ENCODE measurements around the gene FRYL. TPM values are rescaled to one million over a fixed set of nuclear protein-coding genes. Genes with fewer than 3 reads are reported as not detected.

Gene FRYL
- total RNA-seq, 3 donors from 2014 or later, result 70.9 to 112 (median 86.2) TPM

- H3K27ac ChIP-seq, result no peak overlapping the region
- H3K4me1 ChIP-seq, result no peaks in the 10 kb centered on the region
- no peak overlapping the region for H3K4me3 ChIP-seq
- H3K9me3 ChIP-seq, result no peaks in the 10 kb centered on the region
- intact Hi-C loops (cut with DNase I; ENCODE audit: low total_unique reads), result no loop called here
- TF ChIP-seq POLR2A (IDR thresholded peaks at IDR 0.05), result no peak
- no peak for TF ChIP-seq POLR2AphosphoS5 (IDR thresholded peaks at IDR 0.05)
- no peak for TF ChIP-seq CTCF (IDR thresholded peaks at IDR 0.05)
- H3K27me3 ChIP-seq, result no peaks in the 10 kb centered on the region
- H3K36me3 ChIP-seq, result no peaks in the 10 kb centered on the region
- no peak for DNase-seq (ENCODE audit: low spot score in 2 of 2)
Observed at GRCh38 chr4:48670587-48670986, 109.5 kb downstream of the FRYL start.

GRCh38 chr4:48669086-48669485 lies 111.0 kb downstream of the FRYL start:
- no peaks in the 10 kb centered on the region for H3K27me3 ChIP-seq
- no peak for TF ChIP-seq POLR2A (IDR thresholded peaks at IDR 0.05)
- no peak for TF ChIP-seq POLR2AphosphoS5 (IDR thresholded peaks at IDR 0.05)
- TF ChIP-seq CTCF (IDR thresholded peaks at IDR 0.05), result no peak
- no peaks in the 10 kb centered on the region for H3K4me1 ChIP-seq
- H3K36me3 ChIP-seq, result no peaks in the 10 kb centered on the region
- intact Hi-C loops (cut with DNase I; ENCODE audit: low total_unique reads), result no loop called here
- H3K9me3 ChIP-seq, result no peaks in the 10 kb centered on the region
- no peak overlapping the region for H3K27ac ChIP-seq
- no peak overlapping the region for H3K4me3 ChIP-seq
- no peak for DNase-seq (ENCODE audit: low spot score in 2 of 2)

- TF ChIP-seq POLR2A (IDR thresholded peaks at IDR 0.05) (no peak), CTCF (IDR thresholded peaks at IDR 0.05) (no peak), POLR2AphosphoS5 (IDR thresholded peaks at IDR 0.05) (no peak)
- Histone ChIP-seq H3K27ac (no peak overlapping the region), H3K9me3 (no peaks in the 10 kb centered on the region), H3K4me1 (no peaks in the 10 kb centered on the region), H3K4me3 (no peak overlapping the region), H3K36me3 (no peaks in the 10 kb centered on the region), H3K27me3 (no peaks in the 10 kb centered on the region)
- intact Hi-C loops (cut with DNase I; ENCODE audit: low total_unique reads), result no loop called here
- DNase-seq (ENCODE audit: low spot score in 2 of 2), result no peak
Observed at GRCh38 chr4:48668254-48669017, 111.6 kb downstream of the FRYL start.

GRCh38 chr4:48667148-48667547 lies 112.9 kb downstream of the FRYL start:
- DNase-seq (ENCODE audit: low spot score in 2 of 2), result no peak
- H3K27ac ChIP-seq, result no peak overlapping the region

More at GRCh38 chr4:48667148-48667547, 112.9 kb downstream of the FRYL start:
- no peak overlapping the region for H3K4me3 ChIP-seq
- no peaks in the 10 kb centered on the region for H3K36me3 ChIP-seq
- no peaks in the 10 kb centered on the region for H3K9me3 ChIP-seq
- H3K4me1 ChIP-seq, result no peaks in the 10 kb centered on the region
- TF ChIP-seq CTCF (IDR thresholded peaks at IDR 0.05) (no peak), POLR2AphosphoS5 (IDR thresholded peaks at IDR 0.05) (no peak), POLR2A (IDR thresholded peaks at IDR 0.05) (no peak)
- H3K27me3 ChIP-seq, result no peaks in the 10 kb centered on the region
- intact Hi-C loops (cut with DNase I; ENCODE audit: low total_unique reads), result no loop called here

Data from breast epithelium (tissue), 4 donors.